ENCODE measurements around the gene TBC1D2B. TPM values are rescaled to one million over a fixed set of nuclear protein-coding genes. Genes with fewer than 3 reads are reported as not detected.

Gene TBC1D2B
- total and polyA plus RNA-seq, 8 donors = 13.4 to 35.8 (median 22.6) TPM

GRCh38 chr15:78032671-78033070 is 44.8 kb downstream of the TBC1D2B start:
- DNase-seq (no peak), FAIRE-seq (no peak), ATAC-seq (no peak)
- Histone ChIP-seq H3K27me3 (no peaks in the 10 kb centered on the region), H3K9me3 (no peaks in the 10 kb centered on the region), H3K4me1 (peaks cover 4 to 29% (median 13%) of the 10 kb centered on the region in 3 donors), H3K36me3 (peaks cover 0 to 18% (median 0%) of the 10 kb centered on the region in 3 donors), H3K4me3 (no peak overlapping the region), H3K27ac (no peak overlapping the region)
- TF ChIP-seq, protein P1, sequence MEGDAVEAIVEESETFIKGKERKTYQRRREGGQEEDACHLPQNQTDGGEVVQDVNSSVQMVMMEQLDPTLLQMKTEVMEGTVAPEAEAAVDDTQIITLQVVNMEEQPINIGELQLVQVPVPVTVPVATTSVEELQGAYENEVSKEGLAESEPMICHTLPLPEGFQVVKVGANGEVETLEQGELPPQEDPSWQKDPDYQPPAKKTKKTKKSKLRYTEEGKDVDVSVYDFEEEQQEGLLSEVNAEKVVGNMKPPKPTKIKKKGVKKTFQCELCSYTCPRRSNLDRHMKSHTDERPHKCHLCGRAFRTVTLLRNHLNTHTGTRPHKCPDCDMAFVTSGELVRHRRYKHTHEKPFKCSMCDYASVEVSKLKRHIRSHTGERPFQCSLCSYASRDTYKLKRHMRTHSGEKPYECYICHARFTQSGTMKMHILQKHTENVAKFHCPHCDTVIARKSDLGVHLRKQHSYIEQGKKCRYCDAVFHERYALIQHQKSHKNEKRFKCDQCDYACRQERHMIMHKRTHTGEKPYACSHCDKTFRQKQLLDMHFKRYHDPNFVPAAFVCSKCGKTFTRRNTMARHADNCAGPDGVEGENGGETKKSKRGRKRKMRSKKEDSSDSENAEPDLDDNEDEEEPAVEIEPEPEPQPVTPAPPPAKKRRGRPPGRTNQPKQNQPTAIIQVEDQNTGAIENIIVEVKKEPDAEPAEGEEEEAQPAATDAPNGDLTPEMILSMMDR (IDR thresholded peaks at IDR 0.05) = no peak
- 90 to 91% methylated on average over 4 of the region's 4 CpGs for WGBS, 2 donors
- intact Hi-C loops (cut with DNase I) = no loop called here

DNA sequence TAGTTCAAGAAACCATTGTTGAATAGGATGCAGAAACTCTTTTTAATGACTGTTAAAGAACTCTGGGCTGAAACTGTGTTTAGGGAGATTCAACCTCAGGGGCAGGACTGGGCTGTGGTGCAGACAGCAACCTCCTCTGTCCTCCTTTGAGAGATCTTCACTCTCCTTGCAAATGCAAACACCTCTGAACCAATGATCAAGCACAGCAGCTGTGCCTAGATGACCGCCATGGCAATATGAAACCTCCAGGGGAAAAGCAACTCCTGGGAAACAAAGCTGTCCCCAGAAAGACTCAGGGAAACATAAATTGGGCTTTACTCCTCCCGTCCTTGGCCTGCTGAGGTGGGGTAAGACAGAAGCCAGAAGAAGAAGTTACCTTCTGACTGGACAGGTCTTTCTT is 52.6 kb downstream of the TBC1D2B start:
- Histone ChIP-seq H3K4me3 (no peak overlapping the region), H3K9me3 (no peaks in the 10 kb centered on the region), H3K27ac (peak overlapping the region in 2 of 4 donors; percentile 23 to 39), H3K4me1 (no peaks in the 10 kb centered on the region), H3K27me3 (no peaks in the 10 kb centered on the region), H3K36me3 (peaks cover 0 to 41% (median 5%) of the 10 kb centered on the region in 3 donors)
- intact Hi-C loops (cut with DNase I) = loop anchor here in 1 of 3 donors (10.0 kb wide), 1 partner anchor 50 kb away; the partner anchor contains the start of gene TBC1D2B
- DNase-seq (no peak), ATAC-seq (no peak), FAIRE-seq (no peak)
- TF ChIP-seq, protein P1 (IDR thresholded peaks at IDR 0.05) = no peak
- WGBS, 2 donors = 87 to 100% methylated on average over 2 of the region's 2 CpGs

GRCh38 chr15:78024519-78024870 is 53.0 kb downstream of the TBC1D2B start:
- TF ChIP-seq, protein P1 (IDR thresholded peaks at IDR 0.05) = no peak
- Histone ChIP-seq H3K4me1 (peaks cover 0 to under 1% (median 0%) of the 10 kb centered on the region in 3 donors), H3K27me3 (no peaks in the 10 kb centered on the region), H3K27ac (peak overlapping the region in 1 of 4 donors; percentile 39), H3K9me3 (no peaks in the 10 kb centered on the region), H3K36me3 (peaks cover 0 to 37% (median 5%) of the 10 kb centered on the region in 3 donors), H3K4me3 (no peak overlapping the region)
- ATAC-seq = no peak
- WGBS, 2 donors = 75 to 79% methylated on average over 2 of the region's 2 CpGs
- DNase-seq = no peak
- intact Hi-C loops (cut with DNase I) = loop anchor here in 1 of 3 donors (10.0 kb wide), 1 partner anchor 50 kb away; the partner anchor contains the start of gene TBC1D2B
- FAIRE-seq = no peak

- TF ChIP-seq, protein P1 (IDR thresholded peaks at IDR 0.05) = no peak
- intact Hi-C loops (cut with DNase I) = loop anchor here in 1 of 3 donors (10.0 kb wide), 1 partner anchor 51 kb away; the partner anchor contains the start of gene TBC1D2B
- H3K4me3 ChIP-seq = no peak overlapping the region
- 78 to 79% methylated on average over 17 of the region's 17 CpGs for WGBS, 2 donors
- H3K9me3 ChIP-seq = no peaks in the 10 kb centered on the region
- DNase-seq (peak in 2 of 6 donors; percentile 26 to 50), ATAC-seq (peak; percentile 39 to 70 (median 62)), FAIRE-seq (no peak)
- H3K27me3 ChIP-seq = no peaks in the 10 kb centered on the region
- peak overlapping the region in 2 of 4 donors; percentile 12 to 38 for H3K27ac ChIP-seq
- peaks cover 0 to 32% (median 5%) of the 10 kb centered on the region in 3 donors for H3K36me3 ChIP-seq
- H3K4me1 ChIP-seq = peaks cover 3 to 5% (median 4%) of the 10 kb centered on the region in 3 donors
These were observed 53.5 kb downstream of the TBC1D2B start for GRCh38 chr15:78023865-78024518.
